CD1c-positive myeloid dendritic cell (primary cell): ENCODE results near the gene SAFB2.

Source experiments
- DNase-seq: peaks from one replicate; pipeline ENCODE4 v3.0.0-alpha.2; 2016; ENCODE audit errors: extremely low spot score

SAFB2 gene

DNA sequence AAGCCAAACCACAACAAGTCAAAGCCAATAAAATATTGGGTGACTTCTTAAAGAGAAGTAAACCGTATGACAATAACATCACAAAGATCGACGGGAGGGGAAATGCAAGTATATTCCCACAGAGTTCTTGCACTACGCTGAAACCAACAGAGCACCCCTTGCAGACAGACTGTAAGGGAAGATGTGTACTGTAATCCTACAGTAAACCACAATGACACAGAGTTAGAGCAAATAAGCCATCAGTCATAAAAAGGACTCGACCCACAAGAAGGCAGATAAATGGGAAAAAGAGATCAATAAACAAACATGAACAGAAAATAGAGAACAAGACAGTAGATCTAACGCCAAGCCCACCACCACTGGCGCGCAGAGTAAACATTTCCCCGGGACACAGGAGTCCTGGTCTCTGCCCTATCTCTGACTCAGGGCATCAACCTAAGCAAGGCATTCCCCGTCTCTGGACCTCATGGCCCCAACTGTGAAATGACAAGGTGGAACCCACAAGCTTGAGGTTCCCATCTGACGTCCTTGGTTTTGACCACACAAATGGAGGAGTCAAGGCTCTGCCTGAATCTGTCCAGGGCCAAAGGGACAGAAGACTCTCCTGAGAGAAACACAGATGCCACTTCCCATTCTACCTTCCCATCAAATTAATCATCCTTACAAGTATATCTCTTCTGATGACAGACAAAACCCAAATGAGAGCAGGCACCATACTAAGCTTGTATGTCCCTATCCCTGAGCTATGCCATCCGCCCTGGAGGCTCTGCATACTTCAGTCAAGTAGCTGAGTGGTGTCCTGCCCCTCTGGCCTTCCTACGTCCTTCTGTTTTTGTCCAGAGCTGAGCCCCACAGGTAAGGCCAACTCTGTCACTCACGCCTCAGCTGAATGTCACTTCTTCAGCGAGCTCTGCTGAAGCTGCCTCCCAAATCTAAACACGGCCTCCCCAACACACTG, 15.0 kb downstream of the SAFB2 start:
- DNase-seq: no peak

DNA sequence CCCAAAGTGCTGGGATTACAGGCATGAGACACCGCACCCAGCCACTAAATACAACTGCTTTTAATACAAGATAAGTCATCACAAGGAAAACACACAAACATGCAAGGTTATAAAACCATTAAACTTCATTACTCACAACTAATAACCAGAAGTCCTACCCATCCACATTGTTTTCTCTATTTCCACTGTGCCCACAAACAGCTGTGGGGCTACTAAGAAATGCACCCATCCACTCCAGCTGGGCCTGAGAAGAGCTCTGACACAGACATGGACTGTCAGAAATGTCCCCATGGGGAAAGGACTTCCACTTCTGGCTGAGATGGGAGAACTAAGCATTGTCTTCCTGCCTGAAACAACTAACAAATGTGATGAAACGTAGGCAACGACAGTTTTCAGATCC, 17.2 kb downstream of the SAFB2 start:
- no peak for DNase-seq

DNA sequence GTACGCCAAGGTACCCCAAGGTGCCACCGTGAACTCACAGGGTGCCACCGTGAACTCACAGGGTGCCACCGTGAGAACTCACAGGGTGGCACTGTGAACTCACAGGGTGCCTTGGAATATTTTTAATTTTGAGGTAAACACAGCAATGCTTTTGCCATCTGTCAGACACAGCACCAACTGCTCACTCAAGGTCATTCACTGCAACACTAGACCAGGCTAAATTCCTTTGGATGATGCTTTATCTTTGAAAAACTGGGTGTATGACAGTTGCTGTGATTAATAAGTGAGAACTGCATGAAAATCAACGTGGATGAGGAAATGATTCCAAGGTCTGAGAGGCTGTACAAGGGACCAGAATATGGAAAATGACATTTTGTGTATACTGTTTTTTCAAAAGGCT, 18.9 kb downstream of the SAFB2 start:
- DNase-seq: no peak

DNA sequence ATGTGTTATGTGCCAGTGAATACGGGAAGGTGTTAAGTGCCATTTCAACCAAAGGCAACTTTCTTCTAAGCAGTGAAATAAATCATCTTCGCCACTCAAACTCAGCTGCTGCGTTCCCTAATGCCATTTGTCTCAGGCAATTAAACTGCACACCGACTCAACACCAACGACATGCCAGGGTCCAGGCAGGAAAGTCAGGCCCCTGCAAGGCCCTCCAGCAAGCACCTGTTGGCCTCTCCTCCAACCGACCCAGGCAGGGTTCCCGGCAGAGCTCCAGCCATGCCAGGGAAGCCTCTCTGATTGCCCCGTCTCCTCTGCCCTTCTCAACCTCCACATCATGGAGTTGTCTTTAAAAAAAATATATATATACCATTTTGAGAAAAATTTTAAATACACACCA, 21.8 kb downstream of the SAFB2 start:
- DNase-seq: no peak

DNA sequence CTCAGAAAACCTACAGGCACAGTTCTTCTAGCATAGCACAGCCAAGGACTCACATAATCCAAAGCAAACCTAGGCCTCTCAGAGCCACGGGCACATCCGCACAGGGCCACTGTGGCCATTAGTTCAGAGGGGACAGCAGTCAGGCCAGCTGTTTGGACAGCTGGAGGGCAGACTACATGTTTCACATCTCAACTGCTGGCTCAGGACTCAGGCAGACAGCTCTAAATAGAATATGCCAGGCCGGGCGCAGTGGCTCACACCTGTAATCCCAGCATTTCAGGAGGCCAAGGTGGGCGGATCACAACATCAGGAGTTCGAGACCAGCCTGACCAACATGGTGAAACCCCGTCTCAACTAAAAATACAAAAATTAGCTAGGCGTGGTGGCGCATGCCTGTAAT, 26.8 kb downstream of the SAFB2 start:
- DNase-seq: no peak

DNA sequence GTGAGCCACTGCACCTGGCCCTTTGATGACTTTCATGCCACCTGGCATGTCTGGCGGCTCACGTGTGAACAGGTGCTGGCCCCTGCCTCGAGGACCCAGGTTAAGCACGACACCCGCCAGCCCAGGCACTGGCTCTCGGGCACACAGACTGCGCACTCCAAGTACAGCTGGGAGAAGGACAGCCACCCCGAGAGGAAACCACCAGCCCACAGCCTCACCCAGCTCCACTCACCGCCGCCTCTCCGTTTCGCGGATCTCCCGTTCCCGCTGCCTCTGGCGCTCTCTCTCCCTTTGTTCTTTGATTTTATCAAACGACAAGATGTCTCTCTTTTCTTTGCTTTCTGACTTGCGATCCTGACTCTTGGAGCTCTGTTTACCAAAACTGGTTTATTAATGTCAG, 27.4 kb downstream of the SAFB2 start:
- DNase-seq: no peak

DNA sequence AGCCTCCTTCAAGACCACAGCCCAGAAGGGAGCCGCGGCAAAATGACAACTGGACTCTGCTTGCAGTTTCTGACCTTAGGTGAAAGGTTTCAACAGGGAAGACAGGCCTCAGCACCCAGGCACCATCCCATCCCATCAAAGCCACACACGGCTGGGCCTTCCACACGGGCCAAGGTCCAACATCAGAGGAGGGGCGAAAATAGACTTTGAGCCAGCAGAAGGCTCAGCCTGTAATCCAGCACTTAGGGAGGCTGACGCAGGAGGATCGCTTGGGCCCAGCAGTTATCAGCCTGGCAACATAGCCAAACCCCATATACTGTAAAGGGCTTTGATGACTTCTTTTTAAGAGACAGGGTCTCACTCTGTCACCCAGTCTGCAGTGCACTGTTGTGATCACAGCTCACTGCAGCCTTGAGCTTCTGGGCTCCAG, 28.0 kb downstream of the SAFB2 start:
- DNase-seq: no peak

DNA sequence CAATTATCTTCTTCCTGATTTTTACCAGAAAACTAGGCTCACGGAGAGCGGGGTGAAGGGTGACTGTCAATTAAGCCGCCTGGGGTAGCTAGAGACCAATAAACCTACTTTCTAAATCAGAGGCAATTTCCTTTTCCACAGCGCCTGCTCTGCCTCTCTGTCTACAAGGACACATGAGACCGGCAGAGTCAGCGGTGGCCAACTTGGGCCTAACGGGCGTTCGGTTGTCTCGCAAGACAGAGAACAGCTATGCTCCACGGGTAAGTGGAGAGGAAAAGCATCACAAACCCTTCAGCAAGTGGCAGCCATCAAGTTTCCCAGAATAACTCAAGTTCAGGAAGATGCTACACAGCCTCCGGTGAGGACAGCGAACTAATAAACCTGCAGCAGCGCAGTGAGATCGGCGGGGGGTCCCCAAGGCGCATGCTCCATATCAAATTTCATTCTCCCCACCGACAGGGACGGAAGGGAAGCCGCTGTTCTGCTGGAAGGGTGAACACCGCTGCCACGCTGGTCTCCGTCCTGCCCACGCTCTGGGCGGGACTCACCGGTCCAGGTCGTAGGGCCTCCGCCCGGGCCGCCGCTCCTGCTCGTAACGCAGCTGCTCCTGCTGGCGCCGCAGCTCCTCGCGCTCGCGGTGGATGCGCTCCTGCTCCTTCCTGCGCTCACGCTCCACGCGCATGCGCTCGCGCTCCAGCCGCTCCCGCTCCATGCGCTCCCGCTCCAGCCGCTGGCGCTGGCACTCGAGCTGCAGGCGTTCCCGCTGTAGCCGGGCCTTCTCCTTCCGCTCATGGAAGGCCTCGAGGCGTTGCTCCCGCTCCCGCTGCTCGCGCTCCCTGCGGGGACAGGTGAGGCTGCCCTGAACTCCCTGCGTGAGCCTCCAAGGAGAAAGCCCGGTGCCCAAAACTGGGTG, 29.0 kb downstream of the SAFB2 start:
- no peak for DNase-seq

DNA sequence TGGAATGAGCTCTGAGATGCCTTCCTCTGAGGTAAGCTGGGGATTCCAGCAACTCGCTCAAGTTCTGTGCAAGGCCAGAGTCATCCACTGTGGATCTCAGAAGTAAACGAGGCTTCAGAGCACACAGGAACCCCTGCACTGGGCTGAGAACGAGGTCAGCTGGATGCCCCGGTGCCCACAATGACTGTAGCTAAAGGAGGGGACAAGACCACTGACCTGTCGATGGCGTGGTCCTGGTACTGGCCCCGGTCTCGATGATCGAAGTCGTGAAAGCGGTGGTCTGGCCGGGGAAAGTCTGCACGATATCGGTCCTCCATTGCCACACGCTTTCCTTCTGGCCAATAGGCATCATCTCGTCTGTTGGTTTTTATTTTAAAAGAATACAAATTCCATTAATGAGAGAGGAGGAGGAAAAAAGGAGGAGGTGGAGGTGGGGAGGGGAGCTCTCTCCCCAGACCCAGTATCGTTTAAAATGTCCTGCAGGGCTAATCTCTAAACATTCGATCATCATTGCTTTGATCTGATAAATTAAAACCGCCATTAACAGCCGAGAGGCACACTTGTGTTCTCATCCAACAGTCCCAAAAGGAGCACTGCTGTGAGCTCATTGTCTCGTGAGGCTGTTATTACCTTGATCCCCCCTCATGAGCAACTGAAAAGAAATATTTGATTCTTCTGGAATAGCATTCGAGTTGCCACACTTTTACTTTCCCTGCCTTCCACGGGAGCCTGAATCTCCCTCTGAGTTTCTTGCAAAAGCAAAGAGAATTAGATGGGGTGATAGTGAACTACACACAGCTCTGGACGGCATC, 29.8 kb downstream of the SAFB2 start:
- DNase-seq: no peak

DNA sequence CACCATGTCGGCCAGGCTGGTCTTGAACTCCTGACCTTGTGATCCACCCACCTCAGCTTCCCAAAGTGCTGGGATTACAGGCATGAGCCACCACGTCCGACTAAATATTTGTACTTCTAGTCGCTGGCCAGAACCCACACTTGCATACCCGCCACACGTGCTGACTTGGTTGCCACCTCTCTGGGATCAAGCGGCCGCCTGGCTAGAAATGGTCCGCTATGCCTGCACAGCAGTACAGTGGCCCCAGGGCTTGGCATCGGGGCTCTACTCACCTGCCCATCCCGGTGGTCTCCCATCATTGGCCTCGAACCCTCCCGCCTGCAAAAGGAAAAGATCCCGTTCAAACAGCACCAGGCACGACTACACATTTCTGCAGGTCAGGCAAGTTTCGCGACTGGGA, 31.1 kb downstream of the SAFB2 start:
- DNase-seq: no peak

DNA sequence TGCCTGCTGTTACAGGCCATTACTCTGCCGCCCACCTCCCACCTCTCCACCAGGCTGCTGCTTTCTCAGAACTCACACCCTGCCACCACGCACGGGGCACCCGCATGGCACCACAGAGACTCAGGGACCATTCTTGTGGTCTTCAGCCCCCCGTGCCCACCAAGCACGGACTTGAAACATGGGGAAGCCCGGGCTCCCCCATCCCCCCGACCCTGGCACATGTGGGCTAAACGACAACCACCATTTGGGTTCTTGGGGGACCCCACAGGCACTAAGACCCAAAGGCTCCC, 31.8 kb downstream of the SAFB2 start:
- DNase-seq: no peak

DNA sequence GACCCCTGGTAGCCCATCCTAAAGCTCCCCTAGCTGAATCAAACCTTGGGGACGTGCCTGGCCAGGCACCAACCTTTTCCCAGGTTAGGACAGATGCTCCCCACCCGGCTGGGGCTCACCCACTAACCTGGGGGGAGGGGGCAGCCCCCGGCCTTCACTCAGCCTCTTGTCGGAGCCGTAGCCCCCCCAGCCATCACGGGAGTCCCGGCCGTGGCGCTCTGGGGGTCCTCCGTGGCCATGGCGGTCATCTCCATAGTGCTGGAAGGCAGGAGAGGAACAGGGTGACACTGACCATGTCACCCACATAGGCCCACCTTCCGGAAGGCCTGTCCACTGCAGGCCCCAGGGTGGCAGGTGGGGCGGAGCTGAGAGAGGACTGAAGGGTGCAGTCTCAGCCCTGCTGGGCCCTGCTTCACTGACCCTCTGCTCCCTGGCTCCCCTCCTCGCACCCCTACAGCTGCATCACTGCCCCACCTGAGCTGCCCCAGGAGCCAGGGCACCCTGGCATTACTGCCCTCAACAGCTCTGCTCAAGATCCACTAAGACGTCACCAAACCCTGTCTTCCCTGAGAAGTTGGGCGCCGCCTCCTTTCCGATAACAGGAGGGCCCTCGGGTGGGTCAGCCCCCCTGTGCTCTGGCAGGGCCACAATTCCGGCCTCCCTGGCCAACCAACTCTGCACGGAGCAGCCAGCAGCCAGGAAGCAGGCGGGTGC, 32.3 kb downstream of the SAFB2 start:
- no peak for DNase-seq

DNA sequence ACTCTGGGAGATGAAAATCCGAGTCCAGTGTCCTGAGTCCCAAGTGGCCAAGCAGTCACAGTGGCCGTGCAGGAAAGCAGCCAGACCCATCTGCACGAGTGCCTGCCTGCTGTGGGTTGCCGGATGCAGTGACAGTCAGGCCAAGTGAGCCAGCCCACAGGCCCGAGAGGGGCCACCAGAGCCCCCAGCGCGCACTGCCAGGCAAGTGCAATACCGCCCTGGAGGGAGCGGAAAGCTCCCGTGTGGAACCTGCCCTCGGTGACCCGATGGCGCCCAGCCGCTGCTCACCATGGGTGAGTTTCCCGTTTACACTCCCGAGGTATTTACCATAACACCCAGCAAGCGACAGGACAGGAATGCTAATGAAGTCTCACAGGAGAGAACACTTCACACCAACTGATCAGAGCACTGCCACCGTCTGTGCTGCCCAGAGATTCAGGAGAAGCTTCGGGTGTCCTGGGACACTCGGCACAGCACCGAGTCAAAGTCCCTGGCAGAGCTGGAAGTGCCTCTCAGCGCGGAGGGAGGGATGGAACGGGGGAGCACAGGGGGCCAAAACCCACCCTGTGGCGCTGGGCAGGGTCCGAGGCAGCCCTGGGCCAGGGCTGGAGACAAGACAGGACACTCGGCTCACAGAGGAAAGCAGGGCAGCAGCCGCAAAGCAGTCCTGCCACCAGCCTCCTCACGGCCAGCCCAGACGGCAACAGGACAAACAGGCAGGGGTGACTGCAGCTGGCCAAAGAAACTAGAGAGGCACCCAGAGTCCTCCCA, 33.5 kb downstream of the SAFB2 start:
- DNase-seq: no peak

DNA sequence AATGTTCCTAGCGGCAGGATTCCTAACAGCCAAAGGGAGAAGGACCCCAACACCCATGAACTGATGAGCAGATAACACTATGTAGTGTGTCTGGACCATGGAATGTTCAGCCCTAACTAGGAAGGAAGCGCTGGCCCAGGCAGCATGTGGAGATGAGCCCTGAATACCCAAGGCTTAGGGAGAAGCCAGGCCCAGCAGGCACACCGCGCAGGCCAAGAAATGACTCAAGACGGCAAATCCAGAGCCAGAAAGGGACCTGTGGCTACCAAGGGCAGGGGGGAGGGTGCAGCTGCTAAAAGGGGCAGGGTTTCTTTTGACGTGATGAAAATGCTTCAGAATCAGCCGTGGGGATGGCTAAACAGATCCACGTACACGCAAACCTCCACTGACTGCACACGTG, 34.1 kb downstream of the SAFB2 start:
- DNase-seq: no peak

DNA sequence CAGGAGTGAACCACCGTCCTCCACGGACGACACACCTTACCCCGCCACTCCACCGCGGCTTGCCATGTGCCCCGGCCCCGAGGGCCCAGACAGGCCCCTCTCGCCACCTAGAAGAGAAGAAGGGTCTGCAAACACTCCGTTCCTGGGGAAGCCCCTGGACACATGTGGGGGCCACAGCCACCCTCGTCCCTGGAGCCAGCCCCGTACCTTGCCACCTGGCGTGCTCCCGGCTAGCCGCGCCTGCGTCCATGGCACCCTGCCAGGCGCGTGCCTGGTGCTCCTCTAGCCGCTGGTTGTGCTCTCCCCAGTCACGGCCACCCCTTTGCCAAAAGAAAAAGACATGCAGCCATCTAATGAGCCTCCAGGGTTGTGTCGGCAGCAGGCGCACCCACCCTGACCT, 34.9 kb downstream of the SAFB2 start:
- no peak for DNase-seq

DNA sequence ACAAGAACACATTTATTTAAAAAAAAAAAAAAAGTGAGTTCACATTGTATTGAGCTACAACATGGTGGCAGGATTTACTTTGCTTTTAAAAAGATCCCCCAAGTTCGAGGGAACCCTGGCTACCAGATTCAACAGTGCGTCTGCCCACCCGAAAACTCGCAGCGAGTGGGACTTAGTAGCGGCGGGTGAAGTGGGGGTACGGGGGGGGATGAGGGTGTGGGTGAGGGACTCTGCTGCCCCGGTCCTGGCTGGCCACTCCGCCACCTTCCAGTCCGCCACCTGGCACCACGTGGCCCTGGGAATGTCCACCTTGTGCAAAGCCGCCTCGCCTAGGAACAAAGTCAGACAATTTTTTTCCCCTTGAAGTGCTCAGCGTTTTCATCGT, 35.5 kb downstream of the SAFB2 start:
- DNase-seq: no peak

DNA sequence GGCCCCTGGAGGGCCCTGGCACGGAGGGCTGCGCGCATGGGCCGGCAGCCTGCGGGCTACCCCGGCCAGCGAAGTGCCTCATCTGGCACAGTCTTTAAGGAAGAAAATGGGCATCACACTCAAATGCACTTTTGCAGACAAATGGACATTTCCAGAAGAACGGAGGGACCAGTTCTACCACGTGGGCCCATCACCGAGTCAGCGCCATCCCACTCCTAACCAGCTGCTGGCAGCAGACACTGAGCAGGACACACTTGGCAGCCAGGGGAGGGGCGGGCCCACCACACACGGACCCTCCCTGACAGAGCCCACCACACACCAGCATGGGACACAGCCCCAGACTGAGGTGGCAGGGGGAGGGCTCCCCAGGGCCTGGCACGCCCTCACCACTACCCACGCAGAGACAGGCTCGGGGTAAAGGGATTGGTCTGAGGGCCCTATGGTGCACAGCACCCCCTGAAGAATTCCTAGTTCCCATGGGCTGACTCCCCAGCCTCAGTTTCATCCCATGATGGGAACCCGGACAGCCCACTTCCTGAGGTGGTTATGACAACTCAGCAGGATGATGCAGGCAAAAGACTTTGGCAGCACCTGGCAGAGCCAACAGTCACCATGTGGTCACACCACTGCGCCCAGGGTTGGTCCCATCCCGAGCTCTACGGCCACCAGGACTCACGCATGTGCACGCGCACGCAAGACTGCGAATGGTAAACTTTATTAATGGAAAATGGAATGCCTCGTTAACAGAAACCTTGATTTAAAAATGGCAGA, 36.1 kb downstream of the SAFB2 start:
- no peak for DNase-seq

DNA sequence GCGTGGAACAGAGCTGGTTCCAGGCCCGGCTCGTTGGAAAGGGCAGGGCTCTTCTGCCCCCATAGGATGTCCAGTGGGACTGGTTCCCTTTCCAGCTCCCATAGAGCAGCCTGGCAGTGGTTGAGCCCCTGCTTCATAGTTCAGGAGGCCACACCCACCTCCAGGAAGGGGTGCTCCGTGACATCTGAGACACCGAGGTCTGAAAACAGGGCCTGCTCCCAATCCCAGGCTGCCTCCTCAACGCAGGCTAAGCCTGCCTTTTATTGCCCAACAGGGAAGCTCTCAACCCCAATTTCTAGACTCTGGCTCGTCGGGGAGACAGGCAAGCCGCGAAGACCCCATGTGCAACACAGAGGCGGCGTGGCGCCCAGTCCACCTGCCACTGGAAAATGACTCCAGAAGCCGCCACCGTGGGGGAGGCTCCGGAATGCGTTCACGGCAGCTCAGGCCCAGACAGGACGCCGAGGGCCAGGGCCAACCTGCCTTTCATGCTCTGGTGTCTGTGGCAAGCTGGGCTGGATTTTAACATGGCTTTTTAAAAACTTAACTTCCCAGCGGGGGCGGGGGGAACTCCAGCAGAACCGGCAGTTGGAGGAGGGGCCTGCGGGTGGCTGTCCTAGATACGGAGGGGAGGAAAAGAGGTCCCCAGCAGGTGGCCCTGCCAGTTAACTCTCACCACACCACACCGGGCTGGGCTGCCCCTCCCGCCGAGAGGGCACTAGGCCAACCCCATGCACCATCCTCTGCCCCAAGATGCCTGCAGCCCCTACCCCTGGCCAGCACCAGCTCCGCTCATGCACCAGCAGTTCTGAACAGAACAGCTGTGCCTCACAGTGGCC, 36.9 kb downstream of the SAFB2 start:
- peak; percentile 22 for DNase-seq

DNA sequence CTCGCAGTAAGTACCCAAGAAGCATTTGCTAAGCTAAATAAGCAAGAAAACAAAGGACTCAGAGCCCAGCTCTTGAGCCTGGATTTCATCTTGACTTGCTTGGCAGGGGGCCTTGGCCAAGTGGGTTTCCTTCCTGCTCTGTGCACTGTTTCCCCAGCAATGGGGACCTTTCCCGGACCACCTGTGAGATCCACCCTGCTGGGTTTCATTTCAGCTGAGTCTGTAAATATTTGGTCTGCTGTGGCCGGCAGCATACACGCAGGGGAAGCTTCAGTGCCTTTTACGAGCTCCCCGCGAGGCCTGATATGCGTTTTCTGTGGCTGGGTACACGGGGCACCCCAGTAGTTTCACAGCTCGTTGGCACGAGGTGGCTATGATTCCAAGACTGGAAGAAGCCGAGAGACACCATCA, 42.4 kb downstream of the SAFB2 start:
- DNase-seq: no peak
